ENCODE data around the gene RHOBTB3.
"Not testable (repeated sequence)": the region's sequence is repeated elsewhere in the genome, so short reads cannot be mapped to it uniquely, and the experiment has no call there.

RHOBTB3 gene

GRCh38 chr5:95822043-95822541 lies 91.0 kb downstream of the RHOBTB3 start:
- DNase-seq: no peak

- DNase-seq: peak; percentile 44
These were observed 91.5 kb downstream of the RHOBTB3 start, which contains the start of gene GLRX for GRCh38 chr5:95822542-95823181. GLRX (minus strand) TSS chr5:95822726; CDS start chr5:95822662, 64 bp downstream.

- DNase-seq: no peak
These were observed 92.1 kb downstream of the RHOBTB3 start for GRCh38 chr5:95823218-95823737.

- DNase-seq: peak; percentile 61
These were observed 92.8 kb downstream of the RHOBTB3 start for GRCh38 chr5:95823738-95824609.

- no peak for DNase-seq
These were observed 93.6 kb downstream of the RHOBTB3 start for GRCh38 chr5:95824747-95825146.

GRCh38 chr5:95825495-95825894 lies 94.4 kb downstream of the RHOBTB3 start:
- no peak for DNase-seq

GRCh38 chr5:95826949-95827891 lies 96.1 kb downstream of the RHOBTB3 start:
- no peak for DNase-seq

- no peak for DNase-seq
These were observed 96.7 kb downstream of the RHOBTB3 start for GRCh38 chr5:95827892-95828246.

- DNase-seq: no peak
These were observed 99.1 kb downstream of the RHOBTB3 start for GRCh38 chr5:95830226-95830625.

GRCh38 chr5:95832664-95833063 lies 101.5 kb downstream of the RHOBTB3 start:
- DNase-seq: no peak

- DNase-seq: no peak
These were observed 104.7 kb downstream of the RHOBTB3 start for GRCh38 chr5:95835682-95836385.

GRCh38 chr5:95836544-95836943 lies 105.4 kb downstream of the RHOBTB3 start:
- no peak for DNase-seq

- DNase-seq: not testable (repeated sequence)
These were observed 105.8 kb downstream of the RHOBTB3 start for GRCh38 chr5:95836971-95837370.

GRCh38 chr5:95837492-95837891 lies 106.4 kb downstream of the RHOBTB3 start:
- DNase-seq: no peak

GRCh38 chr5:95838001-95838520 lies 106.9 kb downstream of the RHOBTB3 start:
- no peak for DNase-seq

- no peak for DNase-seq
These were observed 107.4 kb downstream of the RHOBTB3 start for GRCh38 chr5:95838556-95838955.

- DNase-seq: no peak
These were observed 108.5 kb downstream of the RHOBTB3 start for GRCh38 chr5:95839658-95840057.

- no peak for DNase-seq
These were observed 110.0 kb downstream of the RHOBTB3 start for GRCh38 chr5:95840956-95841705.

- DNase-seq: no peak
These were observed 111.0 kb downstream of the RHOBTB3 start for GRCh38 chr5:95841914-95842812.
